H1 (cell line): ENCODE measurements around the gene FARS2. TPM values are rescaled to one million over a fixed set of nuclear protein-coding genes. Genes with fewer than 3 reads are reported as not detected.

Experiments
- CTCF ChIA-PET: fragments of 300-600 bp; sonication (Branson Sonifier 250); formaldehyde crosslinking; loops from one replicate; lab custom pipeline; 2021; ENCODE audit not compliant: partially characterized antibody; lab: Charles Lee
- POLR2A ChIA-PET: fragments of 300-600 bp; sonication (Branson Sonifier 250); formaldehyde crosslinking; loops from one replicate; lab custom pipeline; 2021; ENCODE audit warnings: inconsistent platforms; ENCODE audit not compliant: partially characterized antibody; lab: Charles Lee
- DNase-seq, 2 experiments: peaks; one replicate each; pipeline versions ENCODE4 v3.0.0 to v3.0.0-alpha.2; 2010 to 2022; ENCODE audit warnings: low spot score in 2 of 2, low read depth in 1 of 2, mixed read lengths in 1 of 2
- FAIRE-seq: peaks from 2 replicates; lab custom pipeline; 2011; peaks lifted over from hg19 to GRCh38; lab: Jason Lieb, UNC
- H2AFZ ChIP-seq: 2 replicates; pipeline ENCODE4 v1.8.1; 2012; ENCODE audit warnings: low read length, inconsistent platforms
- H2AK5ac ChIP-seq: 2 replicates; pipeline ENCODE4 v1.6.1; 2013; ENCODE audit warnings: low read depth, low read length
- H2BK120ac ChIP-seq: replicated peaks from 2 replicates; pipeline ENCODE3; 2013; ENCODE audit warnings: low read depth, low read length, inconsistent platforms
- H2BK12ac ChIP-seq: 2 replicates; pipeline ENCODE4 v1.6.1; 2013; ENCODE audit warnings: low read depth, low read length
- H2BK15ac ChIP-seq: 2 replicates; pipeline ENCODE4 v1.6.1; 2013; ENCODE audit warnings: low read length
- H2BK20ac ChIP-seq: 2 replicates; pipeline ENCODE4 v1.6.1; 2013; ENCODE audit warnings: low read length
- H2BK5ac ChIP-seq: 2 replicates; pipeline ENCODE4 v1.6.1; 2013; ENCODE audit warnings: low read depth, low read length
- H3K14ac ChIP-seq: 2 replicates; pipeline ENCODE4 v1.6.1; 2013; ENCODE audit warnings: inconsistent platforms; ENCODE audit not compliant: insufficient read length
- H3K18ac ChIP-seq: 2 replicates; pipeline ENCODE4 v1.6.1; 2013; ENCODE audit warnings: low read length; ENCODE audit errors: extremely low read depth
- H3K23ac ChIP-seq: 2 replicates; pipeline ENCODE4 v1.6.1; 2013; ENCODE audit warnings: inconsistent platforms; ENCODE audit not compliant: insufficient read length
- H3K23me2 ChIP-seq: 2 replicates; pipeline ENCODE4 v1.6.1; 2013; ENCODE audit warnings: low read depth, low read length
- H3K27ac ChIP-seq: 2 replicates; pipeline ENCODE4 v1.6.1; 2011; ENCODE audit warnings: low read depth, low read length, inconsistent platforms
- H3K27me3 ChIP-seq, 4 experiments: replicated peaks in 1 of 4; 1 replicate in 1 of 4; 2 replicates in 3 of 4; pipeline versions ENCODE4 v1.6.1 to v1.8.1; 2011 to 2013; ENCODE audit warnings: low read length in 3 of 4, mild to moderate bottlenecking in 3 of 4, inconsistent platforms in 2 of 4, mixed read lengths in 2 of 4, moderate library complexity in 1 of 4; ENCODE audit not compliant: control insufficient read depth in 3 of 4, insufficient read depth in 3 of 4; ENCODE audit errors: extremely low read depth in 1 of 4
- H3K36me3 ChIP-seq, 4 experiments: 2 replicates each; pipeline versions ENCODE4 v1.6.1 to v1.8.1; 2011 to 2013; ENCODE audit warnings: mild to moderate bottlenecking in 4 of 4, low read length in 3 of 4, moderate library complexity in 2 of 4, control low read depth in 1 of 4, inconsistent platforms in 1 of 4; ENCODE audit not compliant: insufficient read depth in 4 of 4, control insufficient read depth in 2 of 4
- H3K4ac ChIP-seq: replicated peaks from 2 replicates; pipeline ENCODE3; 2013; ENCODE audit warnings: low read length, low read depth, mixed read lengths, inconsistent platforms; ENCODE audit not compliant: insufficient read length
- H3K4me1 ChIP-seq, 4 experiments: replicated peaks in 1 of 4; 1 replicate in 1 of 4; 2 replicates in 3 of 4; pipeline versions ENCODE4 v1.6.1 to v1.8.1; 2011 to 2013; ENCODE audit warnings: low read length in 3 of 4, inconsistent platforms in 2 of 4, mixed read lengths in 1 of 4; ENCODE audit not compliant: insufficient read depth in 4 of 4, control insufficient read depth in 3 of 4
- H3K4me2 ChIP-seq, 2 experiments: 2 replicates each; pipeline versions ENCODE4 v1.6.1 to v1.8.1; 2011 to 2013; ENCODE audit warnings: low read depth in 2 of 2, low read length in 2 of 2, control low read depth in 1 of 2, inconsistent platforms in 1 of 2, mild to moderate bottlenecking in 1 of 2; ENCODE audit not compliant: insufficient read depth in 1 of 2
- H3K4me3 ChIP-seq, 4 experiments: fragments of 200-600, 300-600 bp in 1 of 4; sonication (generic), shearing (Covaris generic), sonication (Bioruptor Twin) in 1 of 4; 2 replicates each; pipeline versions ENCODE4 v1.5.1 to v1.8.1; 2011 to 2016; ENCODE audit warnings: low read length in 4 of 4, low read depth in 3 of 4, control low read depth in 2 of 4, inconsistent platforms in 2 of 4, mild to moderate bottlenecking in 2 of 4, mixed read lengths in 1 of 4, moderate library complexity in 1 of 4; ENCODE audit not compliant: insufficient read depth in 2 of 4; ENCODE audit errors: extremely low read depth in 1 of 4
- H3K56ac ChIP-seq: replicated peaks from 2 replicates; pipeline ENCODE3; 2013; ENCODE audit warnings: low read depth, mild to moderate bottlenecking, mixed read lengths, low read length, inconsistent platforms; ENCODE audit not compliant: insufficient read length
- H3K79me1 ChIP-seq: 2 replicates; pipeline ENCODE4 v1.6.1; 2013; ENCODE audit warnings: low read depth, low read length, control low read depth
- H3K79me2 ChIP-seq, 2 experiments: 2 replicates each; pipeline versions ENCODE4 v1.6.1 to v1.8.1; 2012 to 2013; ENCODE audit warnings: low read length in 2 of 2, mild to moderate bottlenecking in 2 of 2, inconsistent platforms in 1 of 2; ENCODE audit not compliant: insufficient read depth in 2 of 2, control insufficient read depth in 1 of 2
- H3K9ac ChIP-seq, 4 experiments: replicated peaks in 1 of 4; 1 replicate in 1 of 4; 2 replicates in 3 of 4; pipeline versions ENCODE4 v1.6.1 to v1.8.1; 2011 to 2013; ENCODE audit warnings: low read depth in 3 of 4, low read length in 3 of 4, control low read depth in 2 of 4, mild to moderate bottlenecking in 2 of 4, moderate library complexity in 2 of 4, inconsistent platforms in 1 of 4; ENCODE audit errors: extremely low read depth in 1 of 4
- H3K9me3 ChIP-seq, 2 experiments: 2 replicates each; pipeline versions ENCODE4 v1.6.1 to v1.8.1; 2012 to 2013; ENCODE audit warnings: mild to moderate bottlenecking in 2 of 2, moderate library complexity in 2 of 2, control low read depth in 1 of 2, inconsistent platforms in 1 of 2, low read depth in 1 of 2, low read length in 1 of 2, mixed read lengths in 1 of 2; ENCODE audit not compliant: insufficient read depth in 2 of 2
- H4K20me1 ChIP-seq, 2 experiments: replicated peaks in 1 of 2; 2 replicates each; pipeline versions ENCODE3 to v1.8.1; 2011 to 2013; ENCODE audit warnings: inconsistent platforms in 2 of 2, low read length in 2 of 2, mild to moderate bottlenecking in 1 of 2; ENCODE audit not compliant: insufficient read depth in 2 of 2, control insufficient read depth in 1 of 2
- H4K5ac ChIP-seq: 2 replicates; pipeline ENCODE4 v1.6.1; 2013; ENCODE audit warnings: low read length, low read depth, mixed read lengths, inconsistent platforms; ENCODE audit not compliant: insufficient read length
- H4K8ac ChIP-seq: 2 replicates; pipeline ENCODE4 v1.8.0; 2013; ENCODE audit warnings: mild to moderate bottlenecking, moderate library complexity, low read length, inconsistent platforms; ENCODE audit not compliant: insufficient read depth; ENCODE audit errors: extremely low read depth
- H4K91ac ChIP-seq: replicated peaks from 2 replicates; pipeline ENCODE3; 2013; ENCODE audit warnings: low read length, mixed read lengths, inconsistent platforms; ENCODE audit not compliant: insufficient read length
- ASH2L ChIP-seq: fragments of 200-600, 300-600 bp; sonication (generic); IDR thresholded peaks from one replicate; pipeline ENCODE4 v1.7.1; 2017; ENCODE audit warnings: low read length
- CEBPB ChIP-seq: IDR thresholded peaks from 2 replicates; pipeline ENCODE4 v1.6.1; 2012; ENCODE audit warnings: low read depth, low read length
- GABPA ChIP-seq: IDR thresholded peaks from 2 replicates; pipeline ENCODE4 v1.6.1; 2011; ENCODE audit warnings: mild to moderate bottlenecking, low read length, moderate library complexity, borderline replicate concordance; ENCODE audit not compliant: insufficient read depth
- KDM1A ChIP-seq: fragments of 200-600, 300-600 bp; sonication (generic); IDR thresholded peaks from 2 replicates; pipeline ENCODE4 v1.7.1; 2016; ENCODE audit warnings: mild to moderate bottlenecking, low read length, borderline replicate concordance
- KDM5A ChIP-seq: fragments of 200-600 bp; IDR thresholded peaks from 2 replicates; pipeline ENCODE4 v1.7.1; 2012; ENCODE audit warnings: mild to moderate bottlenecking, low read length, inconsistent platforms, mixed read lengths
- MAFK ChIP-seq: IDR thresholded peaks from 2 replicates; pipeline ENCODE4 v1.6.1; 2012; ENCODE audit warnings: low read depth, mild to moderate bottlenecking, improper control_type of control experiment, low read length
- NANOG ChIP-seq: IDR thresholded peaks from 2 replicates; pipeline ENCODE4 v1.6.1; 2011; ENCODE audit warnings: low read length, low read depth, mild to moderate bottlenecking, inconsistent platforms; ENCODE audit not compliant: insufficient read depth, poor library complexity, severe bottlenecking
- PHF8 ChIP-seq: fragments of 200-600 bp; sonication (generic); conservative IDR thresholded peaks from 2 replicates; pipeline ENCODE4 v1.7.1; 2012; ENCODE audit warnings: low read depth, mild to moderate bottlenecking, inconsistent platforms, low read length, moderate library complexity
- POU5F1 ChIP-seq: IDR thresholded peaks from 2 replicates; pipeline ENCODE4 v1.6.1; 2011; ENCODE audit warnings: low read depth, mild to moderate bottlenecking, low read length, moderate library complexity
- SP4 ChIP-seq: IDR thresholded peaks from 2 replicates; pipeline ENCODE4 v1.6.1; 2012; ENCODE audit warnings: low read length, inconsistent platforms
- TAF1 ChIP-seq: IDR thresholded peaks from 2 replicates; pipeline ENCODE4 v1.6.1; 2011; ENCODE audit warnings: mild to moderate bottlenecking, low read depth, low read length
- WGBS, 2 experiments: shearing (Covaris generic) in 1 of 2; methylation state at CpG; one replicate each; pipeline versions ENCODE4 v1.1.6 to v1.1.7; 2013 to 2015; ENCODE audit warnings: low lambda C conversion rate in 2 of 2, mixed read lengths in 2 of 2, inconsistent platforms in 1 of 2, low coverage in 1 of 2, missing lambda C conversion rate in 1 of 2; ENCODE audit not compliant: insufficient replicate concordance in 2 of 2, insufficient coverage in 1 of 2, insufficient read length in 1 of 2; ENCODE audit errors: extremely low coverage in 1 of 2, missing lambda C conversion rate in 1 of 2; 5-methylcytosine and 5-hydroxymethylcytosine counted together
- polyA plus RNA-seq, 7 experiments: library from polyadenylated mRNA; depleted of rRNA in 3 of 7; stranded (reverse) in 5 of 7; unstranded in 2 of 7; fragments of >200 nt in 5 of 7; fragments of 200-250 nt in 2 of 7; gene quantifications; 1 replicate in 5 of 7; 2 replicates in 1 of 7; 4 replicates in 1 of 7; pipeline versions ENCODE4 v1.2.1 to v1.2.3, GENCODE V29; 2011 to 2013; ENCODE audit warnings: missing spikeins in 2 of 7, mixed read lengths in 2 of 7
- total RNA-seq: library from RNA; stranded (reverse); fragmentation: NEBNext Ultra II Directional; extraction: Animal tissue kit (Norgen Biotek cat#: 25700); gene quantifications from 2 replicates; pipeline ENCODE4 v1.2.1, GENCODE V29; 2021
- TF ChIP-seq, protein P1 (sequence below): IDR thresholded peaks from 2 replicates; pipeline ENCODE4 v1.6.1; 2012; ENCODE audit warnings: low read length, inconsistent platforms
- TF ChIP-seq, protein P2 (sequence below): IDR thresholded peaks from 2 replicates; pipeline ENCODE4 v1.6.1; 2012; ENCODE audit warnings: inconsistent platforms

FARS2 gene
- total and polyA plus RNA-seq, 2 of the 8 experiments (the other 6 are each of a cell fraction or from before 2014, with no cell fraction given): 11.7 to 14.4 TPM

GRCh38 chr6:5537967-5538366 is 276.7 kb downstream of the FARS2 start:
- Histone ChIP-seq H4K8ac (no peak overlapping the region), H3K9ac (no peak overlapping the region), H3K14ac (no peak overlapping the region), H3K56ac (no peak overlapping the region), H3K4me3 (no peak overlapping the region), H3K4me2 (no peak overlapping the region), H3K9me3 (peaks cover 0 to 5% of the 10 kb centered on the region in 2 experiments; a peak in 3 of 4 replicates), H3K27me3 (no peaks in the 10 kb centered on the region), H3K23me2 (no peaks in the 10 kb centered on the region), H2BK12ac (no peak overlapping the region), H2BK20ac (no peak overlapping the region), H2BK15ac (no peak overlapping the region), H2AK5ac (no peak overlapping the region), H3K36me3 (no peaks in the 10 kb centered on the region), H3K79me2 (no peaks in the 10 kb centered on the region), H2AFZ (no peak overlapping the region), H4K20me1 (no peaks in the 10 kb centered on the region), H3K4me1 (no peaks in the 10 kb centered on the region), H3K27ac (no peak overlapping the region), H3K18ac (no peak overlapping the region), H2BK120ac (no peak overlapping the region), H4K91ac (no peak overlapping the region), H3K4ac (no peak overlapping the region), H3K79me1 (no peaks in the 10 kb centered on the region), H3K23ac (no peak overlapping the region), H2BK5ac (no peak overlapping the region), H4K5ac (no peak overlapping the region)
- POLR2A ChIA-PET: no interaction called here
- CTCF ChIA-PET: interaction anchor here (0.7 kb wide), 1 partner anchor 36 kb away, joined by 3 read pairs; no protein-coding TSS in a partner anchor
- 95% methylated on average over 1 of the region's 1 CpG; no CpG with 5 or more reads in 1 of the 2 experiments for WGBS, 2 experiments
- no peak for FAIRE-seq
- no peak for DNase-seq
- TF ChIP-seq GABPA (no peak), ASH2L (no peak), CEBPB (no peak), SP4 (no peak), POU5F1 (no peak), NANOG (no peak), PHF8 (no peak), MAFK (no peak), KDM5A (no peak), KDM1A (no peak), TAF1 (no peak)
- TF ChIP-seq, protein P1, sequence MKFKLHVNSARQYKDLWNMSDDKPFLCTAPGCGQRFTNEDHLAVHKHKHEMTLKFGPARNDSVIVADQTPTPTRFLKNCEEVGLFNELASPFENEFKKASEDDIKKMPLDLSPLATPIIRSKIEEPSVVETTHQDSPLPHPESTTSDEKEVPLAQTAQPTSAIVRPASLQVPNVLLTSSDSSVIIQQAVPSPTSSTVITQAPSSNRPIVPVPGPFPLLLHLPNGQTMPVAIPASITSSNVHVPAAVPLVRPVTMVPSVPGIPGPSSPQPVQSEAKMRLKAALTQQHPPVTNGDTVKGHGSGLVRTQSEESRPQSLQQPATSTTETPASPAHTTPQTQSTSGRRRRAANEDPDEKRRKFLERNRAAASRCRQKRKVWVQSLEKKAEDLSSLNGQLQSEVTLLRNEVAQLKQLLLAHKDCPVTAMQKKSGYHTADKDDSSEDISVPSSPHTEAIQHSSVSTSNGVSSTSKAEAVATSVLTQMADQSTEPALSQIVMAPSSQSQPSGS: no peak
- TF ChIP-seq, protein P2, sequence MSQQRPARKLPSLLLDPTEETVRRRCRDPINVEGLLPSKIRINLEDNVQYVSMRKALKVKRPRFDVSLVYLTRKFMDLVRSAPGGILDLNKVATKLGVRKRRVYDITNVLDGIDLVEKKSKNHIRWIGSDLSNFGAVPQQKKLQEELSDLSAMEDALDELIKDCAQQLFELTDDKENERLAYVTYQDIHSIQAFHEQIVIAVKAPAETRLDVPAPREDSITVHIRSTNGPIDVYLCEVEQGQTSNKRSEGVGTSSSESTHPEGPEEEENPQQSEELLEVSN: no peak
